VCaP (cell line): ENCODE measurements around the gene MYO1G.

Experiments
- H3K27ac ChIP-seq: fragments of 450-650 bp; 2 replicates; pipeline ENCODE4 v1.5.1; 2017
- TF ChIP-seq, protein P1 (sequence below): fragments of 450-650 bp; conservative IDR thresholded peaks from 2 replicates; pipeline ENCODE4 v1.5.1; 2017; ENCODE audit warnings: mild to moderate bottlenecking, moderate library complexity

MYO1G gene

DNA sequence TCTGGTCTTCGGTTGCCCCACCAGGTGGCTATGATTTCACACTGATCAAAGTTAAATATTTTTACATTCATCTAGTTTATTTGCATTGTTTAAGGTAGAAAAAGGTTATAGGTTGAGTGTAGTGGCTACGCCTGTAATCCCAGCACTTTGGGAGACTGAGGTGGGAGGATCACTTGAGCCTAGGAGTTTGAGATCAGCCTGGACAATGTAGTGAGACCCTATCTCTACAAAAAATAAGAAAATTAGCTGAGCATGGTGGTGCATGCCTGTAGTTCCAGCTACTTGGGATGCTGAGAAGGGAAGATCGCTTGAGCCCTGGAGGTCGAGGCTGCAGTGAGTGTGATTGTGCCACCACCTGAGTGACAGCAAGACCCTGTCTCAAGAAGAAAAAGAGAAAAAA lies 25.0 kb upstream of the MYO1G start:
- TF ChIP-seq, protein P1, sequence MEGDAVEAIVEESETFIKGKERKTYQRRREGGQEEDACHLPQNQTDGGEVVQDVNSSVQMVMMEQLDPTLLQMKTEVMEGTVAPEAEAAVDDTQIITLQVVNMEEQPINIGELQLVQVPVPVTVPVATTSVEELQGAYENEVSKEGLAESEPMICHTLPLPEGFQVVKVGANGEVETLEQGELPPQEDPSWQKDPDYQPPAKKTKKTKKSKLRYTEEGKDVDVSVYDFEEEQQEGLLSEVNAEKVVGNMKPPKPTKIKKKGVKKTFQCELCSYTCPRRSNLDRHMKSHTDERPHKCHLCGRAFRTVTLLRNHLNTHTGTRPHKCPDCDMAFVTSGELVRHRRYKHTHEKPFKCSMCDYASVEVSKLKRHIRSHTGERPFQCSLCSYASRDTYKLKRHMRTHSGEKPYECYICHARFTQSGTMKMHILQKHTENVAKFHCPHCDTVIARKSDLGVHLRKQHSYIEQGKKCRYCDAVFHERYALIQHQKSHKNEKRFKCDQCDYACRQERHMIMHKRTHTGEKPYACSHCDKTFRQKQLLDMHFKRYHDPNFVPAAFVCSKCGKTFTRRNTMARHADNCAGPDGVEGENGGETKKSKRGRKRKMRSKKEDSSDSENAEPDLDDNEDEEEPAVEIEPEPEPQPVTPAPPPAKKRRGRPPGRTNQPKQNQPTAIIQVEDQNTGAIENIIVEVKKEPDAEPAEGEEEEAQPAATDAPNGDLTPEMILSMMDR, result no peak
- no peak overlapping the region for H3K27ac ChIP-seq

DNA sequence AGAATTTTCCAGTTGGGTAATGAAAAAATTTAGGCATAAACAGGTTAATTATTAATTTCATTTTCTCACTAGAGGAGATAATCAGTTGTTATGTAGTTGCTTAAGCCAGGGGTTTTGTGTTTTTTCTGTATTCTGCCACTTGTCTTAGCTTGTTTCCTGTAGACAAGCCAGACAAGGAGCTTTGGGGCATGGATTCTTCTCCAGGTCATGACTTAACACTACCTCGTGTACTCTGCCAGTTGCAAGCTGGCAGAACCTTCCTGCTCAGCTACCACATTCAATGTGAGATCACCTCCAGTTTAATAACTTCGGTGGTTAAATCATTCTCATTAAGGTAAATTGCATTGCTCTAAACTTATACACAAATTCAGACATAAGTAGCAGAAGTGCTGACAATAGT lies 23.0 kb upstream of the MYO1G start:
- peak overlapping the region; percentile 82 for H3K27ac ChIP-seq
- TF ChIP-seq, protein P1, result no peak

DNA sequence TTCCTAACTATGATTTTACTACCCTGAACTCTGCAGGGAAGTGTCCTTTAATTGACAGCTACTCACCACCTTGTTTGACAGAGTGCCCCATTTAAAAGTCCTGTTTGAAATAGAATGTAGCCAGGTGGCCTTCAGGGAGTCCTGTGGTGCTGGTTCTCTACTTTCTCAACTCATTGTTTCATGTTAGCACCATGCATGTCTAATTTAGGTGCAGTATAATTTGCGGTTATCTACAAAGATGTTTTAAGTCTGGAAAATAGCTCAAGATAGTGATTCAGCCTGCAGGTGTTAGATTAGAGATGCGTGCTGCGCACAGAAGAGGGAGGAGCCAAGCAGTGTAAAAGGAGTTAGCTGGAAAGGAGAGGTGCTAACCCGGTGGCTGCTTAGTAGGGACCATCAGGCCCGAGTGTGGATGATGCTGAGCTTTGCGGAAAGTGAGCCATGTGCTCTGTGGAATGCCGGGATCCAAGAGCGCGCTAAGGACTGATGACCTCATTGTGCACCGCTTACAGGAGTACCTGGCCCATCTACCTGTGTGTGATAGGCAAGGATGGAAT lies 22.4 kb upstream of the MYO1G start:
- peak overlapping the region; percentile 82 for H3K27ac ChIP-seq
- TF ChIP-seq, protein P1, result no peak

DNA sequence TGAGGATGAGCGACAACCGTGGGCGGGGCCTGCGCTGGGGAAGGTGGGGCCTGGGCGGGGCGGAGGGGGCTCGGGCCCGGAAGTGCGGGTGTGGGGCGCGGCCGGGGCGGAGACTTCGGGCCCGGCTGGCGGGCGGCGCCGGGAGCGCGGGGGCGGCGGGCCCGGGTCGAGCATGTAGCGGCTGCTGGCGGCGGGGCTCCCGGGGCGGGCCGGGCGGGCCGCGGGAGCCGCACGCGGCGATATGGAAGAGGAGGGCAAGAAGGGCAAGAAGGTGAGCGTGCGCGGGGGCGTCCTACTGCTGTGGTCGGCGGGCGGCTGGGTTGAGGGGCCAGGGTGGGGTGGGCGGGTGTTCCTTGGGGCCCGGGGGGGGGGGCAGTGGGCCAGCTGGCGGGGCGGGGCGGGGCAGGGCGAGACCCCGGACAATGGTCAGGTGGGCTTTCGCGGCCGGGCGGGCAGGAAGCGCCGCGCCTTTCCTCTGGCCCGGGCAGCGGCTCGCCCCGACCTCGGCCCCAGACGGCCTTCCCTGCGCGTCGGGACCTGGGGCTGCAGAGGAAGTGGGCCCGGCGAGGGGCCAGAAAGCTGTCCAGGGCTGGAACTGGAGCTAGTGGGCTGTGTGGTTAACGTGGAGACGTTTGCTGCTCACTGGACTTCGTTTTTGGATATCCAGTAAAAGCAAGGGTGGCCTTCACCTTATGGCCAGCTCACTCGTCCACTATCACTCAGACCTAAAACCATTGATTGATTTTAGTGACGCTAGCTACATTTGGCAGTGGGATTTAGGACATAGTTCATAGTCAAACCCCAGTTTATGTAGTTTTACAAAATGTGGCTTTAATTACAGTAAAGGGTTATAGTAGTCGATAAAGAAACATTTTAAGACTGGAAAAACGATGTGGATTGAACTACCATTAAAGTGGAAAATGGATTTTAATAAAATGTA lies 21.5 kb upstream of the MYO1G start, which contains the start of gene CCM2:
TSS of gene CCM2 (plus strand) at position 109 of the 940 bp plus-strand sequence. CDS start at position 242, 133 bp downstream.
- H3K27ac ChIP-seq, result peak within 1 kb of the TSS; percentile 82

DNA sequence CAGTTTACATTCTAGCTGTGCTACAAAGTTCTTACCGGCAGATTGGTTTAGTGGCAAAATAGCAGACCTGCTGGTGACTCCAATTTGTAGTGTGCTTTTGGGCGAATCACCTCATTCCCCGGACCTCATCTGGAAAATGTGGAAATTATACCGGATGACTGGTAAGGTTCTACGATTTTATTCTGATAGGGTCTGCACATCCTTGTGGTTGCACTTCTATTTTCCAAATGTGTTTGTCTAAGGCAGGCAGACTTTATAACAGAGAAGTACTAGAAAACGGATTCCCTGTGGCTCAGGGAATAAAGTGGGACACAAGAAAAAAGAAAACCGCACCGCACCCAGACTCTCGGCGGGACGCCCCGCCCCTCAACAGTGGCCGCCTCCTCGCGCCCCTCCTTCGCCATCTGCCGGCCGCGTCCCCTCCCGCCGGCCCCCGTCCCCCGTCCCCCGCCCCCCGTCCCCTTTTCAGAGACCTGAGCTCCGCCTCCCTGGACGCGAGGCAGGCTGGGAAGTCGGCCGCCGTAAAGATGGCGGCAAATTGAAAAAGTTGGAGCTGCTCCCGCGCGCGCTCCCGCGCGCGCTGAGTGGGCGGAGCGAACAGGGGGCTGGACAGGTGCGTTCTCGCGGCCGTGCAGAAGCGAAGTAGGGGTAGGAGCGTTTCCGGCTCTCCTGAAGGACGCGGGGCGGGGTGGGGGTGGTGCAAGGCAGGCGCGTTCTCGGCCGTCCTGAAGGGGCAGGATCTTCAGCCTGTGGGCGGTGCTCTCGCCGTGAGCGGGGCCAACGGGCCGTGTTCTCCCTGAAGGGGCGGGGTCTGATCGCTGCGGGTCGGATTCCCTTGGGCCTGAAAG lies 20.7 kb upstream of the MYO1G start:
- TF ChIP-seq, protein P1, result peak; percentile 29; the same call in 1 of the 2 replicates
- peak overlapping the region; percentile 82 for H3K27ac ChIP-seq

More for the DNA sequence above, 21.5 kb upstream of the MYO1G start, which contains the start of gene CCM2:
- TF ChIP-seq, protein P1, result no peak

DNA sequence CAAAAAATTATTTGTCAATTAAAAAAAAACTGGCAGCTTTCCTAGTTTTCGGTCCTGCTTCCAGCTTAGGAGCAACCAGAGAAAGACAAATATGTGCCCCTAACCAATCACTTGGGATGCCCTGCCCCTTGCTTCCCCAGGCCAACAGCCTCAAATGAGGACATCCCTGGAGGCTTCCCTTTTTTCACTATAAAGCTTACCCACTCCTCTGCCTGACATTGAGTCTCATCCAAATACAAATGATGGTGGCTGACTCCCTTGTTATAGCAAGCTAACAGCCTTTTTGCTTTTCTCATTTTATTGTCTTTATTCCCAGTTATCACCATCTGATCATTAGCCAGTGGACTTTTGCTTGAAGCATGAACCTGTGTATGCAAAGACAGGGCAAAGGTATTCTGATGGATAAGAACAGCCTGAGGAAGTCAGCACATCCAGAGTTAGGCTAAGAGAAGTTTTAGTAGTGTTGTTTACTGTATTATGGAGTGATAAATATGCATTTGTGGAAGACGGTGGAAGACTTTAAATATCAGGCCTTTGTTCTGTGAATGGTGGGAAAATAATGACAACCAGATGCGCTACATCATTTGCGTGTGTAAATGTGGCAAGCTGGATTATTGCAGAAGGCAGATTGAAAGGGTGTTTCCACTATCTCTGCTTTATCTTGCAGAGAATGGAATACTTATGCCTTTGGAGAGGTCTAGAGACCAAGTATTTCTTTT lies 19.5 kb upstream of the MYO1G start:
- TF ChIP-seq, protein P1, result no peak
- H3K27ac ChIP-seq, result peak overlapping the region; percentile 82
